Heart right ventricle (tissue), 16 donors: ENCODE results near the gene HSD17B8. TPM values are rescaled to one million over a fixed set of nuclear protein-coding genes. Genes with fewer than 3 reads are reported as not detected.

Experiments used
- ATAC-seq, 8 donors: fragments of 200-7000 bp; cut with Tn5 transposase; one replicate each; pipeline ENCODE4 v1.9.1; 2020; ENCODE audit warnings: mild to moderate bottlenecking in 8 of 8, moderate library complexity in 8 of 8, moderate number of reproducible peaks in 1 of 8
- DNase-seq, 2 donors: peaks; one replicate each; pipeline ENCODE4 v3.0.0-alpha.2; 2020
- H3K27ac ChIP-seq, 10 donors: fragments of 200-600 bp; sonication (generic) in 2 of 10; one replicate each; pipeline versions ENCODE4 v1.5.0 to v1.8.0; 2020 to 2022; ENCODE audit warnings: mild to moderate bottlenecking in 3 of 10
- H3K27me3 ChIP-seq, 7 donors: fragments of 200-600 bp; one replicate each; pipeline ENCODE4 v1.8.0; 2021 to 2022; ENCODE audit warnings: mild to moderate bottlenecking in 2 of 7
- H3K36me3 ChIP-seq, 9 donors: fragments of 200-600 bp; sonication (generic) in 1 of 9; one replicate each; pipeline versions ENCODE4 v1.5.0 to v1.8.0; 2020 to 2022; ENCODE audit warnings: mild to moderate bottlenecking in 2 of 9
- H3K4me1 ChIP-seq, 9 donors: fragments of 200-600 bp; sonication (generic) in 1 of 9; one replicate each; pipeline versions ENCODE4 v1.5.0 to v1.8.0; 2020 to 2022; ENCODE audit warnings: mild to moderate bottlenecking in 4 of 9
- H3K4me3 ChIP-seq, 10 donors: fragments of 200-600 bp; sonication (generic) in 2 of 10; one replicate each; pipeline versions ENCODE4 v1.5.0 to v1.8.0; 2020 to 2022; ENCODE audit warnings: mild to moderate bottlenecking in 7 of 10, moderate library complexity in 2 of 10
- H3K9me3 ChIP-seq, 11 donors: fragments of 200-600 bp in 10 of 11; sonication (generic) in 2 of 11; one replicate each; pipeline versions ENCODE4 v1.5.0 to v1.8.0; 2013 to 2022; ENCODE audit warnings: mild to moderate bottlenecking in 2 of 11, control low read depth in 1 of 11, moderate library complexity in 1 of 11
- CTCF ChIP-seq, 9 donors: fragments of 200-600 bp; sonication (generic) in 2 of 9; IDR thresholded peaks; one replicate each; pipeline versions ENCODE4 v1.5.0 to v1.8.0; 2021 to 2022; ENCODE audit warnings: antibody characterized with exemption in 9 of 9, mild to moderate bottlenecking in 5 of 9, moderate library complexity in 1 of 9
- WGBS, 2 donors: extraction: QIAGEN DNeasy Blood & Tissue Kit; methylation state at CpG; one replicate each; pipeline ENCODE4 v1.1.7; 2013; ENCODE audit warnings: inconsistent platforms in 1 of 2; 5-methylcytosine and 5-hydroxymethylcytosine counted together
- intact Hi-C, 10 donors: fragments of 100-400 bp; cut with DNase I; formaldehyde crosslinking; loops; one replicate each; pipeline versions ENCODE4 v1.11.1 to v1.14.2; 2022
- polyA plus RNA-seq, 2 donors: library from polyadenylated mRNA; stranded (reverse); fragments of 200-250 nt; gene quantifications; one replicate each; pipeline ENCODE4 v1.2.3, GENCODE V29; 2013
- total RNA-seq, 10 donors: library from RNA; stranded (reverse); fragmentation: NEBNext Ultra II Directional in 3 of 10; extraction: Animal tissue kit (Norgen Biotek cat#: 25700) in 3 of 10; gene quantifications; one replicate each; pipeline versions ENCODE4 v1.2.1 to v1.2.4, GENCODE V29; 2021 to 2023
- donor health status: Arrhythmogenic right ventricular cardiomyopathy.
- donor health status: ischemic (EF 13 %, LVEDD 7.1; RV severe dilation, severe dysfunction).
- donor health status: healthy with polysubstance abuse.
- donor health status: DM: no; HTN: yes; CAD: no.
- donor health status: DM: no; HTN: no; CAD: no.
- donor health status: ischemic (EF 25% LVEDD 6.9; RV normal size, moderate dysfunction).
- donor health status: ischemic (EF 25% LVEDD 5.7; RV mildly dilated, moderate dysfunction).
- donor health status: healthy.
- donor health status: DM: yes; HTN: yes; CAD: no.
- donor health status: Ischemic cardiomyopathy.
- donor health status: ischemic (EF 35%, LVEDD 5.7; RV mildly dilated, moderate dysfunction).
- donor health status: nonischemic (EF 11% LVEDD 7.7; RV severe dilation, severe dysfunction).
- donor health status: DM: yes; HTN: yes; CAD: no.
- donor health status: PGD.
- donor health status: ischemic (EF 29% LVEDD 5.4; RV normal size, mild dysfunction).
- donor health status: nonischemic (EF 23%, LVEDD 6.1; RV moderate dilation, normal function).

HSD17B8 gene
- total and polyA plus RNA-seq, 12 donors, result 7.4 to 25.5 (median 21.4) TPM

- Histone ChIP-seq H3K36me3 (no peaks in the 10 kb centered on the region), H3K4me3 (no peak overlapping the region), H3K27ac (no peak overlapping the region), H3K27me3 (no peaks in the 10 kb centered on the region), H3K9me3 (no peaks in the 10 kb centered on the region), H3K4me1 (no peaks in the 10 kb centered on the region)
- ATAC-seq, result no peak
- intact Hi-C loops, result no loop called here
- TF ChIP-seq CTCF (IDR thresholded peaks at IDR 0.05), result no peak
- no peak for DNase-seq
- WGBS, 2 donors, result 82 to 86% methylated on average over 9 of the region's 9 CpGs
Observed at GRCh38 chr6:33170176-33171015, 34.1 kb upstream of the HSD17B8 start.

GRCh38 chr6:33171016-33171879 is 33.2 kb upstream of the HSD17B8 start:
- no peaks in the 10 kb centered on the region for H3K36me3 ChIP-seq
- no peaks in the 10 kb centered on the region for H3K9me3 ChIP-seq
- no peak overlapping the region for H3K4me3 ChIP-seq
- DNase-seq (no peak), ATAC-seq (no peak)
- no peak for TF ChIP-seq CTCF (IDR thresholded peaks at IDR 0.05)
- H3K27ac ChIP-seq, result no peak overlapping the region
- no peaks in the 10 kb centered on the region for H3K4me1 ChIP-seq
- H3K27me3 ChIP-seq, result no peaks in the 10 kb centered on the region
- 86 to 91% methylated on average over 11 of the region's 11 CpGs for WGBS, 2 donors
- intact Hi-C loops, result no loop called here

- no peak for DNase-seq
- no peak overlapping the region for H3K27ac ChIP-seq
- H3K36me3 ChIP-seq, result no peaks in the 10 kb centered on the region
- no peak for TF ChIP-seq CTCF (IDR thresholded peaks at IDR 0.05)
- no peak for ATAC-seq
- H3K27me3 ChIP-seq, result no peaks in the 10 kb centered on the region
- intact Hi-C loops, result no loop called here
- no peaks in the 10 kb centered on the region for H3K4me1 ChIP-seq
- H3K9me3 ChIP-seq, result no peaks in the 10 kb centered on the region
- 73 to 75% methylated on average over 8 of the region's 8 CpGs for WGBS, 2 donors
- no peak overlapping the region for H3K4me3 ChIP-seq
Observed at GRCh38 chr6:33171880-33172687, 32.4 kb upstream of the HSD17B8 start.
